ENCODE data around the gene YIPF1. TPM values are rescaled to one million over a fixed set of nuclear protein-coding genes. Genes with fewer than 3 reads are reported as not detected.
A peak's percentile ranks its signal among the peaks of the same experiment; 100 is the strongest.
"Not testable (repeated sequence)": the region's sequence is repeated elsewhere in the genome, so short reads cannot be mapped to it uniquely, and the experiment has no call there.

Gene YIPF1
- total RNA-seq, 1 experiment from 2014 or later, result 32.3 TPM

DNA sequence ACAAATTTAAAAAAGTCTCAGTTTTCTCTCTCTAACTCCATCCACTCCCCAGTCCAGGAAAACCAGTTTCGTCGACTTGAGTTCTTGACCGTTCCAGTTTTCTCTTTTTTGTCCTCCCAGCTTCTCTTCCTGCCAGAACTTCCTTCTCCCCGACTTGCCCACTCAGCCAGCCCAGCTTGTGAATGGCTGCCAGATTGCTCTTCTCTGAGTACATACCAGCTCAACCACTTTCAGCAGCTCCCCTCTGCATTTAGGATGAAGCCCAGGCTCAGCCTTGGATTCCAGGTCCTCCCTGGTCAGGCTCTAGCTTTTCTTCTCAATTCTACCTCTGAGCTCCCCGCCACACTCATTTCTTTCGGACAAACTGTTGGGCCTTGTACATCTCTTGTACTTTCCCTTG, 5.8 kb upstream of the YIPF1 start:
- DNase-seq (ENCODE audit: low read depth), result no peak

DNA sequence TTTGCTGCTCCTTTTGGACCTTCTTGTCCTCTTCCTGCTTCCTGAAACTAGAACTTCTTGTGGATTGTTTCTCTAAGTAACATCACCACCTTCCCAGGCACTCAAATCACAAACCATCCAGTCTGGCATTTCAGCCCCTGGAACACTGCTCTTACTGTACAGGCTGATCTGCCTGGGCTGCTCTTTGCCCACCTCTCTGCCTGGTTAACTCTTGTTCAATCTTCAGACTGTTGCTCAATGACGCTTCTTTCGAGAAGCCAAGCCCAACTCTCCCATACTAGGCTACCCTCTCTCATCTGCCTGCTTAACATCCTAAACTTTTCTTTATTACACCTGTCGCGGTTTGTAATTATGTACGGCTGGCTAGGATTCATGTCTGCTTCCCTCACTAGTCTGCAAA, 5.0 kb upstream of the YIPF1 start:
- DNase-seq (ENCODE audit: low read depth), result no peak

DNA sequence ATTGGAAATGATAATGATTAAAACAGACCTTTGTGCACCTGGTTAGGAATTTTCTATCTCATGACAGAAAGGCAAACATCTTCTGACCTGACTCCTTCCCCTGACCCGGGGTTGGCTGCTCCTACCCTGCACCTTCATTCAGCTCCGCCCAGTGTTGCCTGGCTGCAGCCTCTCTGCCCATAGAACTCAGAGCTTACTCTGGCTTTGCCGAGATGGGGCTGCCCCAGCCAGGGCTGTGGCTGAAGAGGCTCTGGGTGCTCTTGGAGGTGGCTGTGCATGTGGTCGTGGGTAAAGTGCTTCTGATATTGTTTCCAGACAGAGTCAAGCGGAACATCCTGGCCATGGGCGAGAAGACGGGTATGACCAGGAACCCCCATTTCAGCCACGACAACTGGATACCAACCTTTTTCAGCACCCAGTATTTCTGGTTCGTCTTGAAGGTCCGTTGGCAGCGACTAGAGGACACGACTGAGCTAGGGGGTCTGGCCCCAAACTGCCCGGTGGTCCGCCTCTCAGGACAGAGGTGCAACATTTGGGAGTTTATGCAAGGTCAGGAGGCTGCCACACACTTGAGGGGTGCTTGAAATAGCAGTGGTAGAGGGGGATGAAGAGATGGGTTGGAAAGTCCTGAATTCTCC, 4.5 kb upstream of the YIPF1 start, which contains the start of gene DIO1:
Gene DIO1 (plus strand): TSS at position 189 of the 638 bp plus-strand sequence. CDS start 24 bp downstream, at position 213.
- DNase-seq (ENCODE audit: low read depth), result no peak

DNA sequence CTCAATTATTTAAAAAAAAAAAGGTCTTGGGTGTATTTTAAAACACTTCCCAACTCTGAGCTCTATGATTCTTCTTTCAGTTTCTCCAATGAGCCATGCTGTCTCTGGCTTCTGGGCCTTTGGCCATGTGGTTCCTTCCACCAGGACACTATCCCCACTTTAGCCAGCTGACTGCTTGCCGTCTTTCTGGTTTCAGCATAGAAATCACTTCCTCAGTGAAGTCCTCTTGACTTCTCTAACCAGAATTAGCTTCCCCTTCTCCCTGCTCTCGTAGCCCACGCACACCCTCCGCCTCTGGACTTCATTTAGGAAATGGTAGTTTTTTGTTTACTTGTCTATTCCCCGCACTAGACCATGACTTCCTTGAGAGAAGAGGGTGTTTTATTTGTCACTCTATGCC, 3.3 kb upstream of the YIPF1 start:
- DNase-seq (ENCODE audit: low read depth), result no peak

DNA sequence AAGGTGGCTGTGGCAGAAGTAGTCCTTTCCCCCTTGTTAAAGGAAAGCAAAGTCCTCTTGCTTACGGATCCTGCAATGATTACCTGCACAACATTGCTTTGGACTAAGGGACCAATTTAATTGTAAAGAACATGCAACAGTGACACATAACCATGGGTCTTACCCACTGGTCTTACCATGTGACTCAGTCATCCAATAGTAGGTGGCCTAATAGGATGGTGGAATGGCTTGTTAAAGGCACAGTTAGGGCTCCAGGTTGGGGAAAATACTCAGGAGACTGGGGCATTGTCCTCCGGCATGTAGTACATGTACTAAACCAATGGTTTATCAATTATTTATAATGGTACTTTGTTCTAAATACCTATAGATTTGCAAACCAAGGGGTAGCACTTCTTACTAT, 2.1 kb upstream of the YIPF1 start:
- DNase-seq (ENCODE audit: low read depth), result peak; percentile 21

DNA sequence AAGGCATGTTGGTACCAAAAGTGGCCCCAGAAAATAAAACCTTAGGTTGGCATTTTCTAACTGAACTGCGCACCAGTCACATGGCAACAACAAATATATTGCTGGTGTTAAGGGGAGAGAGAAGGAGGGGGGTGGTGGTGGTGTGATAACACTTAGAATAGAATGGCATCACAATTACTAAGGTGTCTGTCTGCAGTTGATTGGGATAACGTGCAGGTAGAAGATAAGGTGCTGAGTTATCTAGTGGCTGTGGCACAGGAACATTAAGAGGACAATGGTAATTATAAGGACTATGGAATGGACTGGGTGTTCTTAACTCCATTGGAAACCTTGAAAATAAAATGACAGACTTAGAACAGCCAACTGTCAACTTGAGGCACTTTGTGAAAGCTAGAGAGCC, 1.4 kb upstream of the YIPF1 start:
- DNase-seq (ENCODE audit: low read depth), result no peak

DNA sequence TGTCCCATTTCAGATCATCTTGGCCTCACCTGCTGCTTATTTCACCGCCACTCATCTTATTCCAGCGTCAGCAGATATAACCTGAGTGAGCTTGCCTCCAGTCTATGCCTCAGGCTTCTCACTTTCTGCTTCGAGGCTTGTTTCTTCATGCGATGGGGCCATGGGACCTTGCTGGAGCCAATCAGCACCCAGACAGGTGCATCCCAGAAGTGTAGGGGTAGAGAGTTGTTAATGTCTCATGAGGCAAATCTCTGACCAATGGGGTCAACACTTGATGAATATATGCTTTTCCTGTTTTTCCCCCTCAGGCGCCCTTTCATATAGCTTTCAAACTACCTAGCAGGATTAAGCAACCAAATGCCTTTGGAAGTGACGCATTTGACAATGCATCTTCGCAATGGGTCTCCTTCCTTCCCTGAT, 935 bp upstream of the YIPF1 start:
- no peak for DNase-seq (ENCODE audit: low read depth)

DNA sequence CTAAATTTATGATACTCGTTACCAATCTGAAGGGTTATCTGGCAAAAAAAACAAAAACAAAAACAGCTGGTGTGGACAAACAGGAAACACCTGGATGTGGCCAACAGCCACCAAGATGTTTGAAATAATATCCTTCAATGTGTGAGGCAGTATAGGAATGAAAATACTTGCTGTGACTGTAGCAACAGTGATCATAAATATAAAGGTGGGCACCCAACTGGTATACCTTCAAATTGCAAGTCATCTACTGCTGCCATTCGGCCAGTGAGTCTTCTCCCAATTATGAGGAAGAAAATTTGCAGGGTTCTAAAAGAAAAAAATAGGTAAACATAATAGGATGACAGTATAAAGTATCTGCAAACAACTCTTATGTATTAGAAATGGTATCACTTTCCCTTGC, 916 bp downstream of the YIPF1 start:
- DNase-seq (ENCODE audit: low read depth), result no peak

DNA sequence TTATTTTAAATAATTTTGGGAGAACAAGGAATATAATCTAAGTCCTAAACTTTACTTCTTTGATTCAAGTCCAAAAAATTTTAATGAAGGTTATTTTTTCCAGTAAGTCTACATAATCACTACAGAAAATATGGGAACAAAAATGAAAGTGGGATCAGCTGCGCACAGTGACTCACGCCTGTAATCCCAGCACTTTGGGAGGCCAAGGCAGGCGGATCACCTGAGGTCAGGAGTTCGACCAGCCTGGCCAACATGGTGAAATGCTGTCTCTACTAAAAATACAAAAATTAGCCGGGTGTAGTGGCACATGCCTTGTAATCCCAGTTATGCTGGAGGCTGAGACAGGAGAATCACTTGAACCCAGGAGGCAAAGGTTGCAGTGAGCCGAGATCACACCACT, 6.0 kb downstream of the YIPF1 start:
- DNase-seq (ENCODE audit: low read depth), result not testable (repeated sequence)

DNA sequence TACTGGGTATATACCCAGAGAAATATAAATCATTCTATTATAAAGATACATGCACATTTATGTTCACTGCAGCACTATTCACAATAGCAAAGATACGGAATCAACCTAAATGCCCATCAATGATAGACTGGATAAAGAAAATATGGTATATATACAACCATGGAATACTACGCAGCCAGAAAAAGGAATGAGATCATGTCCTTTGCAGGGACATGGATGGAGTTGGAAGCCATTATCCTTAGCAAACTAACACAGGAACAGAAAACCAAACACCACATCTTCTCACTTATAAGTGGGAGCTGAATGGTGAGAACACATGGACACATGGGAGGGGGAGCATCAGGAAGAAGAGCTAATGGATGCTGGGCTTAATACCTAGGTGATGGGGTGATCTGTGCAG, 7.7 kb downstream of the YIPF1 start:
- not testable (repeated sequence) for DNase-seq (ENCODE audit: low read depth)

DNA sequence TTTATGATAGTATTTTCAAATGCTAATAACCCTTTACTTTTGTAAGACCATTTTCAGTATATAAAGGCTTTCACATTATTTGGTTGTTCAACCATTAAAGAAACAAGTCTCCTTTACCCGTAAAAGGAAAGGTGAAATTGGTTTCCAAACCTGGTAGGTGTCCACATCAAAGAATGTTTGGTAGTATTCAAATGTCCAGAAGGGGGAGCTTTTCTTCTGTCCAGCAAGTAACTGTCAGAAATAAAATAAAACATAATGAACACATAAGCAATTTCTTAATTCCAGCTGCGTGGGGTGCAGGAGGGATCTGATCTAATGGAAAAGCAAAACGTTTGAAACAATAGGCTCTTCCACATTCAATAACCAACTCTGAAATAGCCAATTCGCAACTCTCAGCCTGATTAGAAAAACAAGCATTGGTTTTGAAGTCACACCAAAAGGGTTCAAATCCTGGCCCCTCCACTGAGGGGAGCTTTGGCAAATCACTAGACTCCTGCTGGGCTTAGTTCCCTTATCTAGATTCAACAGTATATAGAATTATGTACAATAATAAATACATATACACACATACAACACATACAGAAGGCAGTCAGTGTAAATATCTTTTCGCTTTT, 11.0 kb downstream of the YIPF1 start:
- DNase-seq (ENCODE audit: low read depth), result peak; percentile 56

DNA sequence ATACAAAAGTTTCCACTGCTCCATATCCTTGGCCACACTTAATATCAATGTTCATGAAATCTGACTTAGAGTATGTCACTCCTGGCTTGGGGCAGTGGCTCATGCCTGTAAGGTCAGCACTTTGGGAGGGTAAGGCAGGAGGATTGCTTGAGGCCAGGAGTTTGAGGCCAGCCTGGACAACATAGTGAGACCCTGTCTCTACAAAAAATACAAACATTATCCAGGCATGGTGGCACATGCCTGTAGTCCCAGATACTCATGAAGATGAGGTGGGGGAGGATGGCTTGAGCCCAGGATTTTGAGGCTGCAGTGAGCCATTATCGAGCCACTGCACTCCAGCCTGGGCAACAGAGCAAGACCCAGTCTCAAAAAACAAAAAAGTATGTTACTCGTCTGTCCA, 14.4 kb downstream of the YIPF1 start:
- DNase-seq (ENCODE audit: low read depth), result not testable (repeated sequence)

DNA sequence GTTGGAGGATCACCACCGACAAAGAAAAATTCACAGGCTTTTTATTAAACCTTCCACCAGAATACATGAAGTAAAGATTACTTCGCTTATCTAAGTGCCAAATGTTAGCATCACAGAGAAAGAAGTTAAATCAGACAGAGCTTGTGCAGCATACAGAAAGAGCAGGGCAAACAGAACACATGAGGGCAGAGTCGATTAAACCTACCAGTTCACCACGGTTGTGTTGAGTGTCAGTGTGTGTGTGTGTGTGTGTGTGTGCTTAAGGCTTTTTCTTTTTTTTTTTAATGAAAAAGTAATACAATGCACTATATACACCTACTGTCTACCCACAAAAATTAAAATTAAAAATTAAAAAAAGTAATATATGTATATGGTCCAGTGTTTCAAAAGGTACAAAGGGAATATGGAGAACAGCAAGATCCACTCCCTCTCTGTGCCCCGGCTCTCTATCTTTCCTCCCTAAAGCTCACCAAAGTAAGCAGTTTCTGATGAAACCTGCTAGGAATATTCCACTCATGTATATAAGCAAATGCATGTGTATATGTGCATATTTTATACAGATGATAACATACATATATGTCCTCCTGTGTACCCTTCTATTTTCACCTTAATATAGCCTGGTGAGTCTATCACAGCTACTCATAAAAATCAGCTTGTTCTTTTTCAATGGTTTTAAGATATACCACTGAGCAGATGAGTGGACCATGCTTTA, 17.7 kb downstream of the YIPF1 start:
- no peak for DNase-seq (ENCODE audit: low read depth)

DNA sequence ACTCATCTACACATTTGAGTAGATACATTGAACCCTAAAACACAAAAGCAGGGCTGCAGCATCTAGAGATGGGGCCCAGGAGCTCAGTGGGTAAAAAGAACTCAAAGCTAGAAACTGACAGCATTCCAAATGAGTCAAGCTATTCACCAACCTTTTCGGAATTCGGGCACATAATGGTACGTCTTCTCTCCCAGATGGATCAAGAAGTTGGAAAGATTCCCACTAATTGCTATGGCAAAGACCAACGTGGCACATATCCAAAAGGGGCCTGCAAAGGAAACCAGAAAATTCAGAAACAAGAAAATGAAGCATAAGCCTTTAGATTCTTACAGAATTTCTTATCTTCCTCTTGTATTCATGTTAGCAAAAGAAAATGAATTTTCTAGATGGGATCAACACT, 18.4 kb downstream of the YIPF1 start:
- DNase-seq (ENCODE audit: low read depth), result no peak

DNA sequence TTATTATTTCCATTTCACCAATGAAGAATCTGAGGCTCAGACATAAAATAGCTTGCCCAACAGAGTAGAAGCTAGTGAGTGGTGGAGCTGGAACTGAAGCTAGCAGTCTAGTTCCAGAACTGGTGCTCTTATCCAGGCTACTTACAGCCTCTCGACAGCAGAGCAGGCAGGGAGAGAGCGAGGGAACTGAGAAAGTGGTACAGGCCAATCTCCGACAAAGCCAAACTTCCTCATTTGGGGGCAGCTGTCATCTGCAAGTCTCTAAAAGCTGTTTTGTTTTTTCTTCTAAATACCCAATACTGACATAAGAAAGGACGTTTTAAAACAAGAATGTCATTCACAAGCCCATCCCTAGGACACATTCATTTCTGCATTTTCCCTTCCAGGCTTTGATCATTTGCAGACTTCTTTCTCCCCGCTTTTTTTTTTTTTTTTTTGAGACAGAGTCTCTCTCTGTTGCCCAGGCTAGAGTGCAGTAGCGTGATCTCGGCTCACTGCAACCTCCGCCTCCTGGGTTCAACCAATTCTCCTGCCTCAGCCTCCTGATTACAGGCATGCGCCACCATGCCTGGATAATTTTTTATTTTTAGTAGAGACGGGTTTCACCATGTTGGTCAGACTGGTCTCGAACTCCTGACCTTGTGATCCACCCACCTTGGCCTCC, 20.0 kb downstream of the YIPF1 start:
- DNase-seq (ENCODE audit: low read depth), result no peak

DNA sequence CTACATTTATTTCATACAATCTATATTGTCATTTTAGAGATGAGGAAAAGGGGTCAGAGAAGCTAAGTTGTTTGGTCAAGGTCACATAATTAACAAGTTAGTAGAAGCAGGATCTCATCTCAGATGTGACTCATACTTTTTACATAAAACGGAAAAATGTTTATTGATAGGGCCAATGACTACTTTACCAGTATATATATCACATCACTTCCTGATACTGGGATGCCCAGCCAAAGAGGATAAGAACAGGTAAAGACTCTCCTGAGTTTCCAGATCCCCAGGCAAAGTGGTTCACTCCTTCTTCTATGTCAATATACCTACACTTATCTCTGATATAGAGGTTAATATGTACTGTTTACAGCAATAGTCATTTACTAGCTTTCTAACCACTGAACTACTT, 21.0 kb downstream of the YIPF1 start:
- DNase-seq (ENCODE audit: low read depth), result no peak

DNA sequence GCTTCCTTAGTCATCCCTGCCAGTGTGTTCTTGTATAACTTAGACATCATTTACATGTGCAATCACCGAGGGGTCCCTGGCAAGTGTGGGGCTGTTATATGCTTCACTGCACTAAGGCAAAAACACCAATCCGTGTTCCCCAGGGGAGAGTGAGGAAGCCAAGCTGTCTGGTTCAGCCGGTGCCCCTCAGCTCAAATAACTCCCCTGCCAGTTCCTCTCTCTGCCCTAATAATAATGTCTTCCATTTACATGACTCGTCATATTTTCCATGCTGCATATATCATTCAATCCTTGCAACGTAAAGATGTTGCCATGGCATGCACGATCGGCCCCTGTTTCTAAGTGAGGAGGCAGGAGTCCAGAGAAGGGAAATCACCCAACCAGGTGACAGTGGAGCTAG, 27.1 kb downstream of the YIPF1 start:
- DNase-seq (ENCODE audit: low read depth), result no peak

DNA sequence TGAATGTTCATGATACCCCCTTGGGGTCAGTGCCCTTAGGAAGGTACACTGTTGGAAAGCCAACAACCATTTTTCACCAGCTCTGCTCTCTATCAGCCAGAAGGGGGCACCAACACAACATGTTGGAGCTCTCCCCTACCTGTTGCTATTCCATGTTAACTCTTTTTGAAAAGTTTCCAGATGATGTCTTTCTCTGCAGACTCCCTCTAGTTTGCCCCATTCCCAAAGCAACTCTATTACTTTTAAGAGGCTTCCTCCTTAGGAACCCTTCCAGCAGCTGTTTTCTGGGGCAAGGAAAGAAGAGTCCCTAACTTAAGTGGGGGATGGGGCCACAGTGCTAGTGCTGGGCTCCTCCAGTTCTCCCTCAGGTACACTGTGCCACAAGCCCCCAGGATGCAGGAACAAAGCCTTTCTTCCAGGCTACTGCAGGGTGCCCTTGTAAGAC, 28.6 kb downstream of the YIPF1 start:
- DNase-seq (ENCODE audit: low read depth), result peak; percentile 59

DNA sequence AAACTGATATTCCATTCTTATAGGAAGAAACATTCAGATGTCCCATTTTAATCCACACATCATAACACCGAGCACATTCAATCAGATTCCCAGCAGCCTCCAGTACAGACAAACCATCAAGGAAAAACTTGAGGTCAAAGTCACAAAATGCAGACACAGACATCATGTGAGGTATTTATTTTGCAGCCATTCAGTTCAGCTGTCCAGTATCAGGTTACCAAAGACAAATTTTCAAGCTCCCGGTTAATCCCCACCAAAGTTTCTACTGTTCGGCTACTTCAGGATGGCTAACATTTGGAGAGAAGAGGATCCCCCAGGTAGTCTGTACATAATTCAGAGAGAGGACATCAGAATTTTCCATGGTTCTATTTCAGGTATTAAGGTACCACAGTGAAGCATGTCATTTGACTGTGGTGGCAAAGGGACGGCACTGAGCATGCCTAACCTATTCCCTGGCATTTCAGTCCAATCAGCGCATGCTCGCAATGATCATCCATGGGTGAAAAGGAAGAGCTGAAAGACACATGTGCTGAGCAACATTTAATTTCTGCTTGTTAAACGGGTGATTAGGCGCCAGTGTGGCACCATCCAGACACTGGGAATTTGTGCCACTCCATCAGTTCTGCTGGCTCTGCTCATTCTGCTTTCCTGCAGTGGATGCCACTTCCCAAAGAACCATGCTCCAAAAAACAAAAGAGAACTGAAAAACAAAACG, 37.9 kb downstream of the YIPF1 start:
- no peak for DNase-seq (ENCODE audit: low read depth)

DNA sequence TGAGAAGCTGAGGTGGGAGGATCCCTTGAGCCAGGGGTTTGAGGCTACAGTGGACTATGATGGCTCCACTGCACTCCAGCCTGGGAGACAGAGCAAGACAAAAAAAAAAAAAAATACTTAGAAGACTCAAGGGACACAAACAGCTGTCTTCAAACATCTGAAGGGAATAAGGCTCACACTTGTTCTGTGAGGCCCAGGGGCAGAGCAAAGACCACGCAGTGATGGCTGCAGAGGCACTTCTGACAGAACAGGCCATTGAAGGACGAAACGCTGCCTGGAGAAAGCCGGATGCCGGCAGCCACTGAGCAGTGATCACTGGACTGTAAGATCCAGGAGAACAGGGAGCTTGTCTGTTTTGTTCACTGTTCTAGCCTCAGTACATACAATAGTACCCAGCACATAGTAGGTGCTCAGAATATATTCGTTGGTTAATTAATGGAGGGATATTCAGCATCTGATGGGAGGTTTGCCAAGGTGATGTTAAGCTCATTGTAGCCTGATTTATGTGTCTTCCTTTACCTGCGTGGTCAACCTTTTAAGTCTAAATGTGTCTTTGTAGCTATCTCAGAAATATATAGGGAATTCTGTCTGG, 39.4 kb downstream of the YIPF1 start:
- DNase-seq (ENCODE audit: low read depth), result peak; percentile 6

DNA sequence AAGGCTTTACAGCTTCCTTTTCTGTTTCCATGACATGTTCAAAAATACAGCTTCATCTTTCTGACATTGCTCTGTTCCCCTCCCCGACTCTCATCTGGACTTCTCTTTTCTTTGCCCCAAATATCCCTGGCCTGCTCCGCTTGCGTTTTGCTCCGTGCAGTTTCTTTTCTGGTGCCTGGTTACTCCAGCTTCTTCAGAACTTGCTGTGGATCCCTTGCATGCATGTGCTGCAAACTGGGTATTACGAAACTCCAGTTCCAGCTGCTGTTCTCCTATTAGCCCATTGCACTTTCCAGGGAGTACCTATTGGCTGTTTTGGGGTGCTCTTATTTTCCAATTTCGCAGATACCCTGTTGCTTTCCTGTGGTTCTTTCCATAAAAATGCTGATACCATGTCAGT, 41.6 kb downstream of the YIPF1 start:
- DNase-seq (ENCODE audit: low read depth), result no peak
